Nephron progenitor cell (in vitro differentiated cells): Measurements from ENCODE around the gene LDAF1.
"Not testable (repeated sequence)": the region's sequence is repeated elsewhere in the genome, so short reads cannot be mapped to it uniquely, and the experiment has no call there.

Experiments used
- DNase-seq: peaks from one replicate; pipeline ENCODE4 v3.0.0; 2021
- H3K27ac Mint-ChIP-seq: 2 replicates; pipeline ENCODE4 v1.8.0; 2021; ENCODE audit warnings: mild to moderate bottlenecking, moderate library complexity, mixed read lengths
- H3K27me3 Mint-ChIP-seq: 2 replicates; pipeline ENCODE4 v1.8.0; 2021; ENCODE audit warnings: mild to moderate bottlenecking, low read depth, mixed read lengths; ENCODE audit not compliant: poor library complexity
- H3K36me3 Mint-ChIP-seq: 2 replicates; pipeline ENCODE4 v1.8.0; 2021; ENCODE audit warnings: low read depth, mixed read lengths
- H3K4me1 Mint-ChIP-seq: 2 replicates; pipeline ENCODE4 v1.8.0; 2021; ENCODE audit warnings: mixed read lengths
- H3K4me3 Mint-ChIP-seq: 2 replicates; pipeline ENCODE4 v1.8.0; 2021; ENCODE audit warnings: mild to moderate bottlenecking, moderate library complexity, mixed read lengths
- H3K9me3 Mint-ChIP-seq: 2 replicates; pipeline ENCODE4 v1.8.0; 2021; ENCODE audit warnings: mild to moderate bottlenecking, moderate library complexity, mixed read lengths
- CTCF ChIP-seq: fragments of 200-600 bp; sonication (generic); IDR thresholded peaks from 2 replicates; pipeline ENCODE4 v1.5.0; 2021; ENCODE audit warnings: antibody characterized with exemption

The LDAF1 gene

GRCh38 chr16:21189311-21189710, 30.8 kb downstream of the LDAF1 start:
- no peak for TF ChIP-seq CTCF
- H3K27me3 Mint-ChIP-seq, result peaks cover 16% of the 10 kb centered on the region
- H3K27ac Mint-ChIP-seq, result no peak overlapping the region
- DNase-seq, result no peak
- no peak overlapping the region for H3K4me3 Mint-ChIP-seq
- no peaks in the 10 kb centered on the region for H3K36me3 Mint-ChIP-seq
- no peaks in the 10 kb centered on the region for H3K4me1 Mint-ChIP-seq
- H3K9me3 Mint-ChIP-seq, result peaks cover 13% of the 10 kb centered on the region

DNA sequence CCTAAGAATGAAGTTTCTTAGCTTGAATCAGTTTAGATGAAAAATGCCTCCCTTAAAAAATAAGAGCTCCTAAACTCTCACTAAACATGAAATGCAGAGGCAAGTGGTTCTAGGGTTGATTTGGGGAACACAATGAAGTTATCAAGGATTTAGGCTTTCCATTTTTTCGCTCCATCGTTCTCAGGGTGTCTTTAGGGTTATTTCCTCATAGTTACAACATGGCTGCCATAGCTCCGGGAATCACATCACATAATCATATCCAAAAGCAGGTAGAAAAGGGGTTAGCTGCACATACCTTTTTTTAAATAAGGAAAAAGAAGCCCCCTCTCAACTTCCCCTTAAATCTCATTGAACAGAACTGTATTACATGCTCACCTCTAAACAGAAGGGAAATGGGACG, 31.5 kb downstream of the LDAF1 start:
- TF ChIP-seq CTCF, result no peak
- Mint-ChIP-seq H3K4me3 (no peak overlapping the region), H3K4me1 (peaks cover 5% of the 10 kb centered on the region), H3K9me3 (peaks cover 9% of the 10 kb centered on the region), H3K36me3 (no peaks in the 10 kb centered on the region), H3K27me3 (peaks cover 16% of the 10 kb centered on the region), H3K27ac (no peak overlapping the region)
- no peak for DNase-seq

DNA sequence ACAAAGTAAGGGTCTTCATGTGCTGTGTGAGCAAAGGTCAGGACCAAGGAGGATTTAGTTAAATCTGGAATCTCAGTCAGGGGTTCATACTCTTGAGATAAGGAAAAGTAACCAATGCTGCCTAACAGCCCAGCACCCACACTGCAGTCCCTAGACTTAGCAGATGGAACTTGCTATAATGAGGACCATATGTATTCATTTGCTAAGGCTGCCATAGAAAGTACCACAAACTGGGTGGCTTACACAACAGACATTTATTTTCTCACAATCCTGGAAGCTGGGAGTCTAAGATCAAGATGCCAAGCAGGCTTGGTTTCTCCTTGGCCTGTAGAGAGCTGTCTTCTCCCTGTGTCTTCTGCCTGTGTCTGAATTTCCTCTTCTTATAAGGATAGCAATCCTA, 32.1 kb downstream of the LDAF1 start:
- H3K36me3 Mint-ChIP-seq, result no peaks in the 10 kb centered on the region
- peaks cover 5% of the 10 kb centered on the region for H3K4me1 Mint-ChIP-seq

DNA sequence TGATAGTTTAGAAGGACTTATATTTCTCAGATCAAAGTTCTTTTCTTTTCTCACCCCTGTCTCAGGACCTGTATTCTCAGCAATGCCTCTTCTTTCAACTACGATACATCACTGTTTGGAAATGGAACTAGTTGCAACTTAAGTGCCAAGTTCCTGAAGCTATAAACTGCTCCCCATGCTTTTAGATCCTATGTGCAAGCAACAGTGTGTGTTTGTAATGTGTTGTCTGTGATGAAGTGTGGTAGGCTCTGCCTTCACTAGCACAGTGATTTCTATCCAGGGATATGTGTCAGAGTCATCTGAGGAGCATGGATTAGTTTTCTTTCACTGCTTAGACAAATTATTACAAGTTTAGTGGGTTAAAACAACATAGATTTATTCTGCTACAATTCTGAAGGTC, 34.5 kb downstream of the LDAF1 start:
- H3K9me3 Mint-ChIP-seq, result peaks cover 9% of the 10 kb centered on the region

More for the DNA sequence above, 32.1 kb downstream of the LDAF1 start:
- no peak overlapping the region for H3K4me3 Mint-ChIP-seq
- peaks cover 22% of the 10 kb centered on the region for H3K27me3 Mint-ChIP-seq
- no peak overlapping the region for H3K27ac Mint-ChIP-seq
- no peak for DNase-seq
- peaks cover 9% of the 10 kb centered on the region for H3K9me3 Mint-ChIP-seq
- no peak for TF ChIP-seq CTCF

DNA sequence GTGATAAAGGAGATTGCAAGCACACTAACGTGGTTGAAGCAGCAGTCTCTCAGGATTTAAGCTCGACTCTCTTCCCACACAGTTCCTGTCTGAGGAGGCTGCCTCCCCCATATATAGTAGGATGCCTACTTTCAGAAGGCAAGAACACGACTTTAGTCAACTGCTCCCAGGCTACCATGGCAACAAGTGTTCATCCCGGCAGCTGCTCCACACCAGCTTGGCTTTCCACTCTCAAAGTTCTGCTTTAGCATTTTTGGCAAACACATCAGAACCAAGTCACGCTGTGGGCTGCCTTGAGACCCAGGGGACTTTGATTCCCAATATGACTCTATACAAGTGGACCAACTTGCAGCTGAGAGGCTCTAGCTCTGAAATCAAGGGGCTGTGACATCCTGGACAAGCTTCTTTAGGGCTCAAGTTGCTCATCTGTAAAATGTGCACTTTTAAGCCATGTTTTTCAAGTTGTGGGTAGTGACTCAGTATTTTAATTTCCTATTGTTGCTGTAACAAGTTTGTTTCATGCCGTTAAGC, 36.4 kb downstream of the LDAF1 start:
- peaks cover 27% of the 10 kb centered on the region for H3K27me3 Mint-ChIP-seq
- DNase-seq, result no peak

More for the DNA sequence above, 34.5 kb downstream of the LDAF1 start:
- Mint-ChIP-seq H3K27me3 (peaks cover 30% of the 10 kb centered on the region), H3K4me3 (no peak overlapping the region), H3K36me3 (no peaks in the 10 kb centered on the region), H3K4me1 (peaks cover 5% of the 10 kb centered on the region), H3K27ac (no peak overlapping the region)
- no peak for TF ChIP-seq CTCF
- no peak for DNase-seq

DNA sequence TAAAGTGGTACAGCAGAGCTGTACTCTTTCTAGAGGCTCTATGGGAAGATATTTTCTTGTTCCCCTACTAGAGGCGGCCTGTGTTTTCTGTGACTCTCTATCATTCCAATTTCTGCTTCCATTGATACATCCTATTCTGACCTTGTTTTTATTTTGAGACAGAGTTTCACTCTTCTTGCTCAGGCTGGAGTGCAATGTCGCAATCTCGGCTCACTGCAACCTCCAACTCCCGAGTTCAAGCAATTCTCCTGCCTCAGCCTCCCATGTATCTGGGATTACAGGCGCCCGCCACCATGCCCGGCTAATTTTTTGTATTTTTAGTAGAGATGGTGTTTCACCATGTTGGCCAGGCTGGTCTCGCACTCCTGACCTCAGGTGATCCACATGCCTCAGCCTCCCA, 36.9 kb downstream of the LDAF1 start:
- H3K36me3 Mint-ChIP-seq, result not testable (repeated sequence)

More for the DNA sequence above, 36.4 kb downstream of the LDAF1 start:
- no peak overlapping the region for H3K27ac Mint-ChIP-seq
- peaks cover 9% of the 10 kb centered on the region for H3K9me3 Mint-ChIP-seq
- no peak overlapping the region for H3K4me3 Mint-ChIP-seq
- H3K36me3 Mint-ChIP-seq, result no peaks in the 10 kb centered on the region
- H3K4me1 Mint-ChIP-seq, result peaks cover 5% of the 10 kb centered on the region
- no peak for TF ChIP-seq CTCF

More for the DNA sequence above, 36.9 kb downstream of the LDAF1 start:
- H3K9me3 Mint-ChIP-seq, H3K27ac Mint-ChIP-seq, H3K4me3 Mint-ChIP-seq, H3K4me1 Mint-ChIP-seq, DNase-seq: not testable (repeated sequence)
- H3K27me3 Mint-ChIP-seq, result peaks cover 31% of the 10 kb centered on the region
